Skeletal muscle tissue (tissue), 4 donors: Measurements from ENCODE around the gene C14orf132. TPM values are rescaled to one million over a fixed set of nuclear protein-coding genes. Genes with fewer than 3 reads are reported as not detected.

Experiments
- H3K27ac ChIP-seq: one replicate; pipeline ENCODE4 v1.7.0; 2013; ENCODE audit warnings: mild to moderate bottlenecking, low read depth, low read length, inconsistent platforms
- H3K27me3 ChIP-seq, 3 donors: one replicate each; pipeline ENCODE4 v1.7.0; 2013; ENCODE audit warnings: low read length in 3 of 3; ENCODE audit not compliant: control insufficient read depth in 3 of 3, insufficient read depth in 3 of 3
- H3K36me3 ChIP-seq, 3 donors: one replicate each; pipeline ENCODE4 v1.7.0; 2013; ENCODE audit warnings: low read length in 3 of 3; ENCODE audit not compliant: control insufficient read depth in 3 of 3, insufficient read depth in 3 of 3
- H3K4me1 ChIP-seq, 3 donors: one replicate each; pipeline ENCODE4 v1.7.0; 2013; ENCODE audit warnings: low read length in 3 of 3, mild to moderate bottlenecking in 3 of 3; ENCODE audit not compliant: control insufficient read depth in 3 of 3, insufficient read depth in 3 of 3
- H3K4me3 ChIP-seq, 3 donors: one replicate each; pipeline ENCODE4 v1.7.0; 2013; ENCODE audit warnings: low read length in 3 of 3
- H3K9ac ChIP-seq, 3 donors: one replicate each; pipeline ENCODE4 v1.7.0; 2013; ENCODE audit warnings: low read length in 3 of 3, mild to moderate bottlenecking in 3 of 3, moderate library complexity in 2 of 3, low read depth in 1 of 3
- H3K9me3 ChIP-seq, 3 donors: one replicate each; pipeline ENCODE4 v1.7.0; 2013; ENCODE audit warnings: low read length in 3 of 3; ENCODE audit not compliant: control insufficient read depth in 3 of 3
- total RNA-seq: library from RNA; depleted of rRNA; stranded (reverse); fragments of >200 nt; gene quantifications from one replicate; pipeline ENCODE4 v1.2.3, GENCODE V29; 2014
- donor health status: Osteomylitis.

Gene C14orf132
- total RNA-seq, 1 donor from 2014 or later, result 8.9 TPM

- H3K27ac ChIP-seq, result no peak overlapping the region
- no peak overlapping the region for H3K4me3 ChIP-seq
- peaks cover 0 to 4% (median 0%) of the 10 kb centered on the region in 3 donors for H3K27me3 ChIP-seq
- H3K36me3 ChIP-seq, result no peaks in the 10 kb centered on the region
- no peaks in the 10 kb centered on the region for H3K4me1 ChIP-seq
- no peak overlapping the region for H3K9ac ChIP-seq
- H3K9me3 ChIP-seq, result no peaks in the 10 kb centered on the region
These were observed 83.3 kb downstream of the C14orf132 start for GRCh38 chr14:96122496-96122895.

- H3K27ac ChIP-seq, result no peak overlapping the region
These were observed 86.4 kb downstream of the C14orf132 start for GRCh38 chr14:96125536-96125935.

DNA sequence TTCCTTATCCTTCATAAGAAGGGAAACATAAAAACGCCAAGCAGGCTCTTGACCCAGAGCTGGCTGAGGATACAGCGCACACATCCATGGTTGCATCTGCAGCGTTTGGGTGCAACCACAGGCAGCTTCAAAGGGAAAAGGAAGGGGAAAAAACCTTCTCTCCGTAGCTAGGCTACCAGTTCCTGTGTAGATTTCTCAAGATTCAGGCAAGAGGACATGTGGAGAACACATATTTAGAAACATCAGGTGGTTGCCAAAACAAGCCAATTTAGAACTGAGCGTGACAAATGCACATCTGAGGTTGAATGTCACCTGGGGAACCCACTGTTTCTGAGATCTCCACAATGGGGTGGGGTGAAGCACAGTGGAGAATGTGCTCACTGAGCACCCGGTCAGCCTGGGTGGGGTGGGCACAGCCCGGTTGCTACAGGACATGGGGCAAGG is 87.2 kb downstream of the C14orf132 start:
- Histone ChIP-seq H3K27me3 (peaks cover 0 to 4% (median 0%) of the 10 kb centered on the region in 3 donors), H3K27ac (no peak overlapping the region), H3K9me3 (no peaks in the 10 kb centered on the region), H3K4me3 (no peak overlapping the region), H3K4me1 (no peaks in the 10 kb centered on the region), H3K9ac (no peak overlapping the region), H3K36me3 (no peaks in the 10 kb centered on the region)

More at GRCh38 chr14:96125536-96125935, 86.4 kb downstream of the C14orf132 start:
- Histone ChIP-seq H3K9me3 (no peaks in the 10 kb centered on the region), H3K4me3 (no peak overlapping the region), H3K36me3 (no peaks in the 10 kb centered on the region), H3K4me1 (no peaks in the 10 kb centered on the region), H3K9ac (no peak overlapping the region), H3K27me3 (peaks cover 0 to 4% (median 0%) of the 10 kb centered on the region in 3 donors)

- no peaks in the 10 kb centered on the region for H3K4me1 ChIP-seq
- H3K27ac ChIP-seq, result no peak overlapping the region
- no peaks in the 10 kb centered on the region for H3K36me3 ChIP-seq
- H3K9ac ChIP-seq, result no peak overlapping the region
- no peak overlapping the region for H3K4me3 ChIP-seq
- no peaks in the 10 kb centered on the region for H3K9me3 ChIP-seq
- H3K27me3 ChIP-seq, result peaks cover 0 to 4% (median 0%) of the 10 kb centered on the region in 3 donors
These were observed 87.7 kb downstream of the C14orf132 start for GRCh38 chr14:96126783-96127271.

- Histone ChIP-seq H3K27ac (no peak overlapping the region), H3K4me1 (no peaks in the 10 kb centered on the region), H3K9ac (no peak overlapping the region), H3K4me3 (no peak overlapping the region), H3K9me3 (no peaks in the 10 kb centered on the region), H3K36me3 (no peaks in the 10 kb centered on the region), H3K27me3 (peaks cover 0 to 4% (median 0%) of the 10 kb centered on the region in 3 donors)
These were observed 90.1 kb downstream of the C14orf132 start for GRCh38 chr14:96129128-96129736.

DNA sequence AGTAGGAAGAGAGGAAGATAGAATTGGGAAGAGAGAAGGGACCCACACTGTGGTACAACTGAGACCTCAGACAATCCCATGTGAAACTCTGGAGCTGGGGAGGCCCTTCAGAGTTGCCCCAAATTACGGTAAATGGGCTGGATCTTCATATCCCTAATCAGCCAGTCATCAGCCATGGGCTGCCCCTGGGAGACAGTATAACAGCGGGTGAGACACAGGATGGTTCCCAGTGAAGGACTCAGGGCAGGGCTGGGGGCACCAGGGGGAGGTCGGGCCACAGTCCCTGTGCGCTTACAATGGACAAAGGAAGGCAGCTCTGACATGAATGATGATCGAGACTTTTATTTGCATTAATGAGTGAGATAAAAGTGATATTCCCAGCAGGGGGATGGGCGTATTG is 91.2 kb downstream of the C14orf132 start:
- no peaks in the 10 kb centered on the region for H3K9me3 ChIP-seq
- H3K4me3 ChIP-seq, result no peak overlapping the region
- H3K27ac ChIP-seq, result no peak overlapping the region
- no peaks in the 10 kb centered on the region for H3K4me1 ChIP-seq
- no peaks in the 10 kb centered on the region for H3K36me3 ChIP-seq
- no peak overlapping the region for H3K9ac ChIP-seq
- H3K27me3 ChIP-seq, result peaks cover 0 to 4% (median 0%) of the 10 kb centered on the region in 3 donors

- no peaks in the 10 kb centered on the region for H3K9me3 ChIP-seq
These were observed 91.7 kb downstream of the C14orf132 start for GRCh38 chr14:96130854-96131253.

DNA sequence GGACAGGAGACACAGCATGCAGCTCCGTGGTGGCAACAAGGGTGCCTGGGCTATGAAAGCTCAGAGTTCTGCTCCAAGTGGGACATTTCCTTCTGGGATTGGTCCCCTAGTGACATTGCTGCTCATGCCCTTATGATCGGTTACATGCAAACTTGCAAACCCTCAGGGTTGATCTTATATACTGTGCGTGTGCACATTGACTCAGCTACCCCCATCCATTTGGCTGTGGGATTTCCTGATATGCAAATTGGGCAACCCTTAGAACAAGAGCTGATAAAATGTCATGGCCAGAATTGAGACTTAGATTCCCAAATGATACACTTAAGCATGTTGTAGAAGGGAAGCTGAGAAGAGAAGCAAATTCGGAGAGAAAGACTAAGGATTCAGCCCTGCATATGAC is 92.7 kb downstream of the C14orf132 start:
- no peaks in the 10 kb centered on the region for H3K36me3 ChIP-seq
- peaks cover 0 to 1% (median 0%) of the 10 kb centered on the region in 3 donors for H3K27me3 ChIP-seq
- no peaks in the 10 kb centered on the region for H3K4me1 ChIP-seq
- no peak overlapping the region for H3K4me3 ChIP-seq
- H3K9ac ChIP-seq, result no peak overlapping the region
- H3K9me3 ChIP-seq, result no peaks in the 10 kb centered on the region
- no peak overlapping the region for H3K27ac ChIP-seq

More at GRCh38 chr14:96130854-96131253, 91.7 kb downstream of the C14orf132 start:
- Histone ChIP-seq H3K27me3 (peaks cover 0 to 4% (median 0%) of the 10 kb centered on the region in 3 donors), H3K9ac (no peak overlapping the region), H3K4me3 (no peak overlapping the region), H3K4me1 (no peaks in the 10 kb centered on the region), H3K36me3 (no peaks in the 10 kb centered on the region), H3K27ac (no peak overlapping the region)

GRCh38 chr14:96134508-96134907 is 95.3 kb downstream of the C14orf132 start:
- Histone ChIP-seq H3K4me1 (no peaks in the 10 kb centered on the region), H3K9me3 (peaks cover 0 to 7% (median 6%) of the 10 kb centered on the region in 3 donors), H3K9ac (no peak overlapping the region)

GRCh38 chr14:96135285-96135684 is 96.1 kb downstream of the C14orf132 start:
- peak overlapping the region in 1 of 3 donors; percentile 23 for H3K4me3 ChIP-seq
- H3K9ac ChIP-seq, result no peak overlapping the region
- peaks cover 0 to 7% (median 7%) of the 10 kb centered on the region in 3 donors for H3K9me3 ChIP-seq
- H3K27me3 ChIP-seq, result no peaks in the 10 kb centered on the region
- peak overlapping the region; percentile 42 for H3K27ac ChIP-seq
- no peaks in the 10 kb centered on the region for H3K36me3 ChIP-seq
- H3K4me1 ChIP-seq, result no peaks in the 10 kb centered on the region

More at GRCh38 chr14:96134508-96134907, 95.3 kb downstream of the C14orf132 start:
- Histone ChIP-seq H3K27ac (no peak overlapping the region), H3K36me3 (no peaks in the 10 kb centered on the region), H3K4me3 (no peak overlapping the region), H3K27me3 (no peaks in the 10 kb centered on the region)
